D721Med (cell line): Measurements from ENCODE around the gene LRP8.

Source experiments
- DNase-seq: peaks from one replicate; pipeline ENCODE4 v3.0.0; 2011; ENCODE audit warnings: low spot score; ENCODE audit not compliant: insufficient read length
- FAIRE-seq: peaks from 2 replicates; lab custom pipeline; 2011; peaks lifted over from hg19 to GRCh38; lab: Jason Lieb, UNC
- TF ChIP-seq, protein P1 (sequence below): IDR thresholded peaks from 2 replicates; pipeline ENCODE4 v1.5.1; 2012; ENCODE audit warnings: mild to moderate bottlenecking, control low read depth; ENCODE audit not compliant: insufficient read depth; ENCODE audit errors: missing control alignments

The LRP8 gene

GRCh38 chr1:53359934-53360276 is 32.0 kb upstream of the LRP8 start:
- TF ChIP-seq, protein P1, sequence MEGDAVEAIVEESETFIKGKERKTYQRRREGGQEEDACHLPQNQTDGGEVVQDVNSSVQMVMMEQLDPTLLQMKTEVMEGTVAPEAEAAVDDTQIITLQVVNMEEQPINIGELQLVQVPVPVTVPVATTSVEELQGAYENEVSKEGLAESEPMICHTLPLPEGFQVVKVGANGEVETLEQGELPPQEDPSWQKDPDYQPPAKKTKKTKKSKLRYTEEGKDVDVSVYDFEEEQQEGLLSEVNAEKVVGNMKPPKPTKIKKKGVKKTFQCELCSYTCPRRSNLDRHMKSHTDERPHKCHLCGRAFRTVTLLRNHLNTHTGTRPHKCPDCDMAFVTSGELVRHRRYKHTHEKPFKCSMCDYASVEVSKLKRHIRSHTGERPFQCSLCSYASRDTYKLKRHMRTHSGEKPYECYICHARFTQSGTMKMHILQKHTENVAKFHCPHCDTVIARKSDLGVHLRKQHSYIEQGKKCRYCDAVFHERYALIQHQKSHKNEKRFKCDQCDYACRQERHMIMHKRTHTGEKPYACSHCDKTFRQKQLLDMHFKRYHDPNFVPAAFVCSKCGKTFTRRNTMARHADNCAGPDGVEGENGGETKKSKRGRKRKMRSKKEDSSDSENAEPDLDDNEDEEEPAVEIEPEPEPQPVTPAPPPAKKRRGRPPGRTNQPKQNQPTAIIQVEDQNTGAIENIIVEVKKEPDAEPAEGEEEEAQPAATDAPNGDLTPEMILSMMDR = no peak
- FAIRE-seq (no peak), DNase-seq (no peak)

GRCh38 chr1:53359225-53359933 is 31.5 kb upstream of the LRP8 start:
- FAIRE-seq (no peak), DNase-seq (no peak)
- TF ChIP-seq, protein P1 = no peak

DNA sequence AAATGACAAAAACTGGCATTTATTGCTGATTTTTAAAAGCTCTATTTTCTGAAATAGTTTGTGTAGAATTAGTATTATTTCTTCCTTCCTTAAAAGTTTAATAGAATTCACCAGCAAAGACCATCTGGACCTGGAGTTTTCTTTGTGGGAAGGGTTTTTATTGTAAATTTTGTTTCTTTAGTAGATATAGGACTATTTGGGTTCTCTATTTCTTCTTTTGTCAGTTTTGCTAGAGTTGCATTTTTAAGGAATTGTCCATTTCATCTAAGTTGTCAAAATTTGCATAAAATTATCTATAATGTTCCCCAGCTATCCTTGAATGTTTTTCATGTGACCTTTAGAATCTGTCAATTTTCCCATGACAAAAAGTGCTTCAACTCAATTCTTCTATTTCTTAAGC is 28.8 kb upstream of the LRP8 start:
- no peak for DNase-seq
- TF ChIP-seq, protein P1 = no peak
- FAIRE-seq = no peak

DNA sequence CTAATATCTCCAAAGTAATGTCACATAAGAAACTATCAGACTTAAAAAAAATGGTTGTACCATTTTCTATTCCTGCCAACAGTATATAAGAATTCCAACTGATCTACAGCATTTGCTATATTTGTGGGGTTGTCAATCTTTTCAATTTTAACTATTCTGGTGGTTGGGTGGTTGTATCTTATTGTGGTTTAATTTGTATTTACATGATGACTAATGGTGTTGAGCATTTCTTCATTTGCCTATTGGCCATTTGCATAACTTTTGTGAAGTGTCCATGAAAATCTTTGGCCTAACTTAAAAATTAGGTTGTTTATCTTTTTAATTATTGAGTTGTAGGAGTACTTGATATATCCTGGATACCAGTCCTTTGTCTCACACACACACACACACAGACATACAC is 26.2 kb upstream of the LRP8 start:
- no peak for DNase-seq
- FAIRE-seq = no peak
- TF ChIP-seq, protein P1 = no peak

- DNase-seq (no peak), FAIRE-seq (no peak)
- TF ChIP-seq, protein P1 = no peak
These were observed 24.7 kb upstream of the LRP8 start for GRCh38 chr1:53352561-53352960.

GRCh38 chr1:53350853-53351767 is 23.2 kb upstream of the LRP8 start:
- TF ChIP-seq, protein P1 = no peak
- DNase-seq (no peak), FAIRE-seq (no peak)
